WI38 (cell line): ENCODE results near the gene ERICH2.

Experiments used
- H3K4me3 ChIP-seq: 2 replicates; pipeline ENCODE4 v1.5.1; 2011; ENCODE audit warnings: low read depth, mild to moderate bottlenecking, control low read depth, low read length
- TF ChIP-seq, protein P1 (sequence below): IDR thresholded peaks from 2 replicates; pipeline ENCODE4 v1.5.1; 2012; ENCODE audit warnings: low read depth, mild to moderate bottlenecking, control low read depth, low read length

The ERICH2 gene

DNA sequence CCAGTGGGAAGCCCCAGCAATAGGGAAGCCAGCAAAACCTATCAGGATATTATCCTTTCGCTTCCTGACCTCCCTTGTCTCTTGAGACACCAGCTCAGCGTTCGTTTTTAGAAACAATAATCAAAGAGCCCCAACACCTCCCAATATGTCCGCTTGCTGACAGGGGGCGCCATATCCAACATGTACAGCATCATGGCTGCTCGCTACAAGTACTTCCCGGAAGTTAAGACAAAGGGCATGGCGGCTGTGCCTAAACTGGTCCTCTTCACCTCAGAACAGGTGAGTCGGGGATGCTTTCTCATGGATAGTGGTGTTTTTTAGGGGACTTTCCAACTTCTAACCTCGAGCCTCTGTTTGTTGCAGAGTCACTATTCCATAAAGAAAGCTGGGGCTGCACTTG is 75.2 kb downstream of the ERICH2 start:
- TF ChIP-seq, protein P1, sequence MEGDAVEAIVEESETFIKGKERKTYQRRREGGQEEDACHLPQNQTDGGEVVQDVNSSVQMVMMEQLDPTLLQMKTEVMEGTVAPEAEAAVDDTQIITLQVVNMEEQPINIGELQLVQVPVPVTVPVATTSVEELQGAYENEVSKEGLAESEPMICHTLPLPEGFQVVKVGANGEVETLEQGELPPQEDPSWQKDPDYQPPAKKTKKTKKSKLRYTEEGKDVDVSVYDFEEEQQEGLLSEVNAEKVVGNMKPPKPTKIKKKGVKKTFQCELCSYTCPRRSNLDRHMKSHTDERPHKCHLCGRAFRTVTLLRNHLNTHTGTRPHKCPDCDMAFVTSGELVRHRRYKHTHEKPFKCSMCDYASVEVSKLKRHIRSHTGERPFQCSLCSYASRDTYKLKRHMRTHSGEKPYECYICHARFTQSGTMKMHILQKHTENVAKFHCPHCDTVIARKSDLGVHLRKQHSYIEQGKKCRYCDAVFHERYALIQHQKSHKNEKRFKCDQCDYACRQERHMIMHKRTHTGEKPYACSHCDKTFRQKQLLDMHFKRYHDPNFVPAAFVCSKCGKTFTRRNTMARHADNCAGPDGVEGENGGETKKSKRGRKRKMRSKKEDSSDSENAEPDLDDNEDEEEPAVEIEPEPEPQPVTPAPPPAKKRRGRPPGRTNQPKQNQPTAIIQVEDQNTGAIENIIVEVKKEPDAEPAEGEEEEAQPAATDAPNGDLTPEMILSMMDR, result no peak
- H3K4me3 ChIP-seq, result no peak overlapping the region

DNA sequence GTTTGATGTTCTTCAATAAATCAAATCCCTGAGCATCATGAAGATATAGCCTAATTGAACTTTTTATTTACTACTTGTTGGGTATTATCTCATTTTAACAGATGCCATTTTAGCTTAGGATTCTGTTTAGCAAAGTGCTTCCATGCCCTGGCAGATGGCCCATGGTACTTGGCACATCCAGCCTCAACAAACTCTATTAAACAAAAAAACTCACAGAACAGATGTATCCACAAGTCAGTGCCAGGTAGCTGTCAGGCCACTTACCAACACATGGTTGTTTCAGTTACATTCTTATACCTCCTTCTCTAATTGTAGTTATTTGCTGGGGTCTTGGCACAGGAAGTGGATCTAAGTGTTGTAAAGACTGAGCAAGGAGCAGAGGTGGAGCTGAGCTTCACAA is 76.1 kb downstream of the ERICH2 start:
- TF ChIP-seq, protein P1, result no peak
- H3K4me3 ChIP-seq, result no peak overlapping the region

DNA sequence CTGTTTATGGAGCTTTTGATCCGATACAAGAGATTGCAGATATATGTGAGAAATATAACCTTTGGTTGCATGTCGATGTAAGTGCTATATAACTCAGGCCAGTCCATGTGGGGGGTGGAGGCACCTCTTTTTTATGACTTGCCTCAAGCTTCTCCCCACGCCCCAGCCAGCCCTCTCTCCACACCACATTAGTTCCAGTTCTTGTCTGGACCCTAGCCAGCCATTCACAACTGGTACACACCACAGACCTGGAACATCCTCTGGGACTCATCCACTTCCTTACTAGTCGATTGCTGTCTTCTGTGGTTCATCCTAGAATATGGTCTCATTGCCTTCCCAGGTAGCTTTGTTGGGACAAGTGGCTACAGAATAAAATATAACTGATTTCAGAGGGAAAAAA is 77.5 kb downstream of the ERICH2 start:
- H3K4me3 ChIP-seq, result no peak overlapping the region
- TF ChIP-seq, protein P1, result no peak
